SK-MEL-5 (cell line): ENCODE data around the gene CDKAL1. TPM values are rescaled to one million over a fixed set of nuclear protein-coding genes. Genes with fewer than 3 reads are reported as not detected.

Experiments
- DNase-seq: peaks from one replicate; pipeline ENCODE4 v3.0.0-alpha.2; 2016; ENCODE audit warnings: low read depth, low spot score
- in situ Hi-C: cut with HindIII; loops from 2 replicates; pipeline ENCODE4 v1.10.0; 2016; ENCODE audit warnings: low sequenced_read_pairs, high pct_unique_total_duplicates, low pct_unique_long_range_greater_than_20kb
- total RNA-seq: library from RNA; depleted of rRNA; stranded (reverse); fragments of >200 nt; shearing (Covaris generic); gene quantifications from 2 replicates; pipeline ENCODE4 v1.2.3, GENCODE V29; 2014

Gene CDKAL1
- total RNA-seq, 1 experiment from 2014 or later: 32.7 TPM

GRCh38 chr6:20680697-20681165 is 146.5 kb downstream of the CDKAL1 start:
- peak; percentile 98 for DNase-seq
- in situ Hi-C loops: no loop called here

- DNase-seq: no peak
- in situ Hi-C loops: no loop called here
These were observed 147.0 kb downstream of the CDKAL1 start for GRCh38 chr6:20681243-20681684.

GRCh38 chr6:20684474-20684873 is 150.2 kb downstream of the CDKAL1 start:
- no peak for DNase-seq
- in situ Hi-C loops: no loop called here

GRCh38 chr6:20686142-20686541 is 151.9 kb downstream of the CDKAL1 start:
- in situ Hi-C loops: no loop called here
- DNase-seq: no peak

- in situ Hi-C loops: no loop called here
- no peak for DNase-seq
These were observed 153.2 kb downstream of the CDKAL1 start for GRCh38 chr6:20687494-20687893.

GRCh38 chr6:20688710-20689500 is 154.6 kb downstream of the CDKAL1 start:
- peak; percentile 13 for DNase-seq
- in situ Hi-C loops: no loop called here

- no peak for DNase-seq
- in situ Hi-C loops: no loop called here
These were observed 156.9 kb downstream of the CDKAL1 start for GRCh38 chr6:20691185-20691584.

GRCh38 chr6:20692023-20692422 is 157.8 kb downstream of the CDKAL1 start:
- in situ Hi-C loops: no loop called here
- DNase-seq: no peak

GRCh38 chr6:20693466-20694063 is 159.3 kb downstream of the CDKAL1 start:
- in situ Hi-C loops: no loop called here
- DNase-seq: peak; percentile 18

- in situ Hi-C loops: no loop called here
- no peak for DNase-seq
These were observed 162.4 kb downstream of the CDKAL1 start for GRCh38 chr6:20696676-20697075.

GRCh38 chr6:20698675-20699074 is 164.4 kb downstream of the CDKAL1 start:
- in situ Hi-C loops: no loop called here
- no peak for DNase-seq

- in situ Hi-C loops: no loop called here
These were observed 165.1 kb downstream of the CDKAL1 start for GRCh38 chr6:20699402-20699801.

GRCh38 chr6:20700375-20700774 is 166.1 kb downstream of the CDKAL1 start:
- in situ Hi-C loops: no loop called here
- DNase-seq: no peak

More at GRCh38 chr6:20699402-20699801, 165.1 kb downstream of the CDKAL1 start:
- DNase-seq: no peak

- in situ Hi-C loops: no loop called here
- DNase-seq: no peak
These were observed 168.1 kb downstream of the CDKAL1 start for GRCh38 chr6:20702366-20702765.

GRCh38 chr6:20703049-20703448 is 168.8 kb downstream of the CDKAL1 start:
- in situ Hi-C loops: no loop called here
- DNase-seq: peak; percentile 15

- in situ Hi-C loops: no loop called here
- peak; percentile 32 for DNase-seq
These were observed 170.2 kb downstream of the CDKAL1 start for GRCh38 chr6:20704325-20705025.

GRCh38 chr6:20705741-20706140 is 171.5 kb downstream of the CDKAL1 start:
- DNase-seq: no peak
- in situ Hi-C loops: no loop called here

GRCh38 chr6:20706238-20706938 is 172.1 kb downstream of the CDKAL1 start:
- in situ Hi-C loops: no loop called here
- DNase-seq: no peak
